Gastroesophageal sphincter (tissue), 2 donors: ENCODE results near the gene ARID1B.

Experiments used
- EP300 ChIP-seq: sonication (generic); formaldehyde crosslinking; IDR thresholded peaks from one replicate; pipeline ENCODE4 v1.6.1; 2017; ENCODE audit warnings: antibody characterized with exemption, mild to moderate bottlenecking
- POLR2A ChIP-seq, 2 donors: fragments of 450-650 bp; IDR thresholded peaks; one replicate each; pipeline ENCODE4 v1.6.1; 2017; ENCODE audit warnings: antibody characterized with exemption in 2 of 2, mild to moderate bottlenecking in 2 of 2, moderate library complexity in 1 of 2

GRCh38 chr6:157117431-157118095 is 340.4 kb downstream of the ARID1B start:
- TF ChIP-seq EP300 = no peak
- TF ChIP-seq POLR2A (IDR thresholded peaks at IDR 0.05) = no peak
